Endodermal cell (in vitro differentiated cells): ENCODE results near the gene SKA1. TPM values are rescaled to one million over a fixed set of nuclear protein-coding genes. Genes with fewer than 3 reads are reported as not detected.

Experiments
- DNase-seq: peaks from one replicate; pipeline ENCODE4 v3.0.0-alpha.2; 2017
- H3K27ac ChIP-seq: 2 replicates; pipeline ENCODE4 v1.5.1; 2013; ENCODE audit warnings: mild to moderate bottlenecking, low read depth, low read length, moderate library complexity
- H3K27me3 ChIP-seq: 2 replicates; pipeline ENCODE4 v1.6.1; 2013; ENCODE audit warnings: mild to moderate bottlenecking, low read length, moderate library complexity; ENCODE audit not compliant: insufficient read depth, control insufficient read depth, poor library complexity, severe bottlenecking
- H3K36me3 ChIP-seq: 2 replicates; pipeline ENCODE4 v1.7.0; 2013; ENCODE audit warnings: mild to moderate bottlenecking, low read length, moderate library complexity; ENCODE audit not compliant: control insufficient read depth, insufficient read depth
- H3K4me1 ChIP-seq: one replicate; pipeline ENCODE4 v1.7.0; 2013; ENCODE audit warnings: low read length; ENCODE audit not compliant: control insufficient read depth, insufficient read depth
- H3K4me3 ChIP-seq: 2 replicates; pipeline ENCODE4 v1.5.1; 2013; ENCODE audit warnings: mild to moderate bottlenecking, low read length, moderate library complexity
- H3K9ac ChIP-seq: 2 replicates; pipeline ENCODE4 v1.6.1; 2013; ENCODE audit warnings: mild to moderate bottlenecking, low read length, moderate library complexity; ENCODE audit not compliant: poor library complexity, severe bottlenecking; ENCODE audit errors: extremely low read depth
- H3K9me3 ChIP-seq: 2 replicates; pipeline ENCODE4 v1.6.1; 2013; ENCODE audit warnings: mild to moderate bottlenecking, low read length, moderate library complexity; ENCODE audit not compliant: control insufficient read depth
- H3K27ac Mint-ChIP-seq: 2 replicates; pipeline ENCODE4 v1.8.0; 2020; ENCODE audit warnings: mixed read lengths
- H3K27me3 Mint-ChIP-seq: 2 replicates; pipeline ENCODE4 v1.8.0; 2021; ENCODE audit warnings: mild to moderate bottlenecking, mixed read lengths; ENCODE audit not compliant: insufficient read depth
- H3K36me3 Mint-ChIP-seq: 2 replicates; pipeline ENCODE4 v1.8.0; 2020; ENCODE audit warnings: low read depth, mixed read lengths
- H3K4me1 Mint-ChIP-seq: 2 replicates; pipeline ENCODE4 v1.8.0; 2020; ENCODE audit warnings: mixed read lengths
- H3K4me3 Mint-ChIP-seq: 2 replicates; pipeline ENCODE4 v1.8.0; 2020; ENCODE audit warnings: mild to moderate bottlenecking, moderate library complexity, mixed read lengths
- H3K9me3 Mint-ChIP-seq: 2 replicates; pipeline ENCODE4 v1.8.0; 2020; ENCODE audit warnings: mild to moderate bottlenecking, mixed read lengths
- CTCF ChIP-seq: fragments of 200-600 bp; sonication (generic); conservative IDR thresholded peaks from 2 replicates; pipeline ENCODE4 v1.5.0; 2021; ENCODE audit warnings: antibody characterized with exemption, mild to moderate bottlenecking
- WGBS, 2 experiments: methylation state at CpG; one replicate each; pipeline versions ENCODE4 v1.1.5 to v1.1.7; 2013; ENCODE audit warnings: missing lambda C conversion rate in 2 of 2, mixed read lengths in 1 of 2; ENCODE audit not compliant: insufficient coverage in 1 of 2, insufficient read length in 1 of 2; 5-methylcytosine and 5-hydroxymethylcytosine counted together
- total RNA-seq, 2 donors: library from RNA; stranded (reverse); fragmentation: NEBNext Ultra II Directional in 1 of 2; extraction: Animal tissue kit (Norgen Biotek cat#: 25700) in 1 of 2; gene quantifications; 2 replicates in 1 of 2; 3 replicates in 1 of 2; pipeline ENCODE4 v1.2.1, GENCODE V29; 2021

Gene SKA1
- total RNA-seq, 2 donors from 2014 or later, result 26.4 to 70.0 TPM

- 92 to 98% methylated on average over 2 to 4 of the region's 5 CpGs for WGBS, 2 experiments
Measured at GRCh38 chr18:50377061-50377798, 2.4 kb downstream of the SKA1 start.

GRCh38 chr18:50388988-50389387, 14.1 kb downstream of the SKA1 start:
- H3K4me3 Mint-ChIP-seq, result no peak overlapping the region
- H3K36me3 Mint-ChIP-seq, result peaks cover 62% of the 10 kb centered on the region
- no peaks in the 10 kb centered on the region for H3K9me3 Mint-ChIP-seq
- 83% methylated on average over 1 of the region's 2 CpGs; no CpG with 5 or more reads in 1 of the 2 experiments for WGBS, 2 experiments
- Histone ChIP-seq H3K27ac (no peak overlapping the region), H3K4me3 (no peak overlapping the region), H3K27me3 (no peaks in the 10 kb centered on the region), H3K9ac (no peak overlapping the region), H3K36me3 (peaks cover 81% of the 10 kb centered on the region), H3K4me1 (no peaks in the 10 kb centered on the region), H3K9me3 (peaks cover 2% of the 10 kb centered on the region)
- H3K27ac Mint-ChIP-seq, result peak overlapping the region; percentile 27
- TF ChIP-seq CTCF, result no peak
- peaks cover 18% of the 10 kb centered on the region for H3K4me1 Mint-ChIP-seq
- no peaks in the 10 kb centered on the region for H3K27me3 Mint-ChIP-seq
- no peak for DNase-seq

More at GRCh38 chr18:50377061-50377798, 2.4 kb downstream of the SKA1 start:
- H3K4me3 ChIP-seq, result no peak overlapping the region
- no peak for DNase-seq
- H3K27ac ChIP-seq, result no peak overlapping the region
- no peak for TF ChIP-seq CTCF
- H3K4me1 ChIP-seq, result peaks cover 3% of the 10 kb centered on the region
- peaks cover 55% of the 10 kb centered on the region for H3K36me3 ChIP-seq
- Mint-ChIP-seq H3K4me3 (no peak overlapping the region), H3K9me3 (peaks cover 11% of the 10 kb centered on the region), H3K27ac (no peak overlapping the region), H3K4me1 (peaks cover 22% of the 10 kb centered on the region), H3K27me3 (no peaks in the 10 kb centered on the region), H3K36me3 (peaks cover 22% of the 10 kb centered on the region)
- peaks cover 7% of the 10 kb centered on the region for H3K9me3 ChIP-seq
- no peaks in the 10 kb centered on the region for H3K27me3 ChIP-seq
- no peak overlapping the region for H3K9ac ChIP-seq

GRCh38 chr18:50393802-50394201, 19.0 kb downstream of the SKA1 start:
- no peak overlapping the region for H3K27ac Mint-ChIP-seq
- no peak overlapping the region for H3K9ac ChIP-seq
- H3K4me3 ChIP-seq, result peak overlapping the region; percentile 51
- H3K4me1 ChIP-seq, result peaks cover 5% of the 10 kb centered on the region
- H3K27ac ChIP-seq, result no peak overlapping the region
- 86 to 94% methylated on average over 3 of the region's 3 CpGs for WGBS, 2 experiments
- DNase-seq, result no peak
- peaks cover 6% of the 10 kb centered on the region for H3K9me3 Mint-ChIP-seq
- peaks cover 37% of the 10 kb centered on the region for H3K4me1 Mint-ChIP-seq
- H3K27me3 Mint-ChIP-seq, result no peaks in the 10 kb centered on the region
- H3K4me3 Mint-ChIP-seq, result no peak overlapping the region
- peaks cover 42% of the 10 kb centered on the region for H3K36me3 Mint-ChIP-seq
- H3K27me3 ChIP-seq, result no peaks in the 10 kb centered on the region
- H3K36me3 ChIP-seq, result peaks cover 47% of the 10 kb centered on the region
- TF ChIP-seq CTCF, result no peak
- H3K9me3 ChIP-seq, result peaks cover 16% of the 10 kb centered on the region
